ENCODE measurements around the gene NT5C1A. TPM values are rescaled to one million over a fixed set of nuclear protein-coding genes. Genes with fewer than 3 reads are reported as not detected.
A peak's percentile ranks its signal among the peaks of the same experiment; 100 is the strongest.

The NT5C1A gene
- total RNA-seq, 1 experiment from 2014 or later, result not detected

GRCh38 chr1:39685071-39685470, 13.2 kb upstream of the NT5C1A start:
- no peak for TF ChIP-seq CTCF (conservative IDR thresholded peaks at IDR 0.05)
- WGBS (ENCODE audit: extremely low coverage, insufficient read length, low lambda C conversion rate), result no CpG with 5 or more reads among the region's 3 CpGs
- Histone ChIP-seq H2BK12ac (ENCODE audit: insufficient read length, low read depth, low read length) (no peak overlapping the region), H3K14ac (ENCODE audit: insufficient read depth, low read length) (no peak overlapping the region), H3K18ac (ENCODE audit: insufficient read length, low read depth, low read length) (no peak overlapping the region), H2BK5ac (ENCODE audit: insufficient read length, low read length) (no peak overlapping the region), H3K4me1 (ENCODE audit: insufficient read depth, low read length) (no peaks in the 10 kb centered on the region), H3T11ph (ENCODE audit: low read length) (no peak overlapping the region), H4K20me1 (ENCODE audit: control insufficient read depth, insufficient read depth, insufficient read length) (no peaks in the 10 kb centered on the region), H3K23ac (ENCODE audit: insufficient read length, low read depth, low read length) (no peak overlapping the region), H2AFZ (ENCODE audit: low read length) (no peak overlapping the region), H4K91ac (ENCODE audit: insufficient read length, low read depth, low read length) (no peak overlapping the region), H3K4ac (ENCODE audit: low read depth, low read length) (no peak overlapping the region), H3K79me1 (ENCODE audit: insufficient read depth, low read depth, low read length, poor library complexity, severe bottlenecking) (no peaks in the 10 kb centered on the region), H2BK120ac (ENCODE audit: low read depth, low read length, poor library complexity, severe bottlenecking) (no peak overlapping the region), H3K27ac (ENCODE audit: insufficient read length, low read depth, low read length) (no peak overlapping the region), H4K8ac (replicated peaks; ENCODE audit: insufficient read length, low read depth, low read length) (no peak overlapping the region), H3K79me2 (ENCODE audit: insufficient read depth, low read length) (no peaks in the 10 kb centered on the region), H4K5ac (ENCODE audit: insufficient read length, low read depth, low read length) (no peak overlapping the region), H3K4me2 (ENCODE audit: insufficient read depth, insufficient read length, low read length) (no peak overlapping the region), H3K27me3 (ENCODE audit: insufficient read depth, low read length) (peaks cover 88% of the 10 kb centered on the region), H2BK20ac (ENCODE audit: low read depth, low read length, poor library complexity, severe bottlenecking) (no peak overlapping the region), H3K23me2 (ENCODE audit: insufficient read length, low read depth, low read length, poor library complexity, severe bottlenecking) (no peaks in the 10 kb centered on the region), H2AK5ac (ENCODE audit: insufficient read length, low read length) (no peak overlapping the region), H2BK15ac (ENCODE audit: low read depth, low read length) (no peak overlapping the region), H3K9me3 (ENCODE audit: control insufficient read depth, low read depth, low read length) (no peaks in the 10 kb centered on the region), H3K9ac (ENCODE audit: extremely low read depth, insufficient read length, low read length) (no peak overlapping the region), H3K56ac (ENCODE audit: insufficient read length, low read depth, low read length) (no peak overlapping the region)
- H3K27me3 Mint-ChIP-seq (ENCODE audit: low read depth), result peaks cover 99% of the 10 kb centered on the region
- H3K4me1 Mint-ChIP-seq, result no peaks in the 10 kb centered on the region
- H3K4me3 Mint-ChIP-seq, result peak overlapping the region in 1 of 2 experiments; percentile 2; a peak in 1 of 5 replicates
- H3K27ac Mint-ChIP-seq, result no peak overlapping the region
- no peak for DNase-seq
- H3K9me3 Mint-ChIP-seq, result peaks cover 0 to 2% of the 10 kb centered on the region in 2 experiments; a peak in 3 of 5 replicates
- no peaks in the 10 kb centered on the region for H3K36me3 Mint-ChIP-seq (ENCODE audit: insufficient read depth in 1 of 3, low read depth in 3 of 3)
